HCT116 (cell line): Measurements from ENCODE around the gene LCE7A. TPM values are rescaled to one million over a fixed set of nuclear protein-coding genes. Genes with fewer than 3 reads are reported as not detected.

ENCODE experiments used
- ATAC-seq: fragments of 200-7000 bp; cut with Tn5 transposase; 2 replicates; pipeline ENCODE4 v1.9.1; 2020; ENCODE audit warnings: mild to moderate bottlenecking, moderate library complexity
- Bru-seq: library from RNA; stranded (reverse); fragments of 400-500 nt; gene quantifications from one replicate; lab custom pipeline; 2021; lab: Mats Ljungman, UMichigan
- BruChase-seq, 2 experiments: library from RNA; stranded (reverse); fragments of 400-500 nt; gene quantifications; one replicate each; lab custom pipeline; 2021; lab: Mats Ljungman, UMichigan
- BruUV-seq: library from RNA; stranded (reverse); fragments of 400-500 nt; replicated peaks from 2 replicates; lab custom pipeline; 2021; lab: Mats Ljungman, UMichigan
- CTCF ChIA-PET: fragments of 300-600 bp; sonication (Branson Sonifier 250); formaldehyde crosslinking; loops from one replicate; lab custom pipeline; 2021; ENCODE audit warnings: antibody characterized with exemption; lab: Charles Lee
- POLR2A ChIA-PET: fragments of 300-600, 350-600 bp; sonication (Branson Sonifier 250); formaldehyde crosslinking; loops from one replicate; lab custom pipeline; 2021; ENCODE audit warnings: antibody characterized with exemption; lab: Charles Lee
- RAD21 ChIA-PET, 2 experiments: fragments of 300-600 bp; sonication (Branson Sonifier 250); formaldehyde crosslinking; loops; one replicate each; lab custom pipeline; 2023; ENCODE audit warnings: low total read pairs in 2 of 2; ENCODE audit not compliant: uncharacterized antibody in 2 of 2, unreplicated experiment in 2 of 2, low non-redundant PET in 1 of 2; lab: Charles Lee
- DNase-seq: peaks from one replicate; pipeline ENCODE4 v3.0.0-alpha.2; 2010; ENCODE audit warnings: low read depth, low spot score
- H2AFZ ChIP-seq: fragments of 200-600 bp; shearing (Covaris generic), sonication (generic); 2 replicates; pipeline ENCODE4 v1.6.1; 2017; ENCODE audit warnings: low read depth, mixed run types, mixed read lengths, antibody characterized with exemption, low read length; ENCODE audit not compliant: poor library complexity, severe bottlenecking
- H3K27ac ChIP-seq: 2 replicates; pipeline ENCODE4 v1.5.1; 2012; ENCODE audit warnings: low read depth, low read length
- H3K27me3 ChIP-seq: fragments of 200-600 bp; sonication (generic); 2 replicates; pipeline ENCODE4 v1.6.1; 2016; ENCODE audit warnings: mixed run types, low read length, mixed read lengths; ENCODE audit not compliant: insufficient read depth
- H3K36me3 ChIP-seq, 2 experiments: fragments of 200-500 bp in 1 of 2; fragments of 200-600 bp in 1 of 2; sonication (Bioruptor generic) in 1 of 2; sonication (generic) in 1 of 2; 2 replicates each; pipeline versions ENCODE4 v1.5.1 to v1.6.1; 2014 to 2016; ENCODE audit warnings: low read length in 2 of 2, inconsistent platforms in 1 of 2, mixed read lengths in 1 of 2, mixed run types in 1 of 2; ENCODE audit not compliant: insufficient read depth in 2 of 2, control insufficient read depth in 1 of 2
- H3K4me1 ChIP-seq, 2 experiments: fragments of 200-600 bp in 1 of 2; sonication (generic) in 1 of 2; 2 replicates each; pipeline versions ENCODE4 v1.5.1 to v1.6.1; 2012 to 2017; ENCODE audit warnings: low read length in 2 of 2, inconsistent platforms in 1 of 2, mild to moderate bottlenecking in 1 of 2, mixed read lengths in 1 of 2, mixed run types in 1 of 2, moderate library complexity in 1 of 2; ENCODE audit not compliant: insufficient read depth in 2 of 2, control insufficient read depth in 1 of 2
- H3K4me2 ChIP-seq: fragments of 200-600 bp; sonication (generic); 2 replicates; pipeline ENCODE4 v1.6.1; 2017; ENCODE audit warnings: mixed run types, low read length, mixed read lengths
- H3K4me3 ChIP-seq, 2 experiments: fragments of 200-600 bp in 1 of 2; sonication (generic) in 1 of 2; replicated peaks in 1 of 2; 2 replicates each; pipeline ENCODE4 v1.5.1; 2011 to 2016; ENCODE audit warnings: low read length in 2 of 2, control low read depth in 1 of 2, low read depth in 1 of 2, mild to moderate bottlenecking in 1 of 2, mixed read lengths in 1 of 2, mixed run types in 1 of 2
- H3K79me2 ChIP-seq: fragments of 200-600 bp; sonication (generic); 2 replicates; pipeline ENCODE4 v1.6.1; 2017; ENCODE audit warnings: mild to moderate bottlenecking, mixed run types, low read length, moderate library complexity, mixed read lengths; ENCODE audit not compliant: insufficient read depth
- H3K9ac ChIP-seq: fragments of 200-600 bp; sonication (generic); 2 replicates; pipeline ENCODE4 v1.6.1; 2016; ENCODE audit warnings: low read length, mixed read lengths
- H3K9me2 ChIP-seq: fragments of 200-600 bp; sonication (generic), shearing (Covaris generic); 2 replicates; pipeline ENCODE4 v1.6.1; 2017; ENCODE audit warnings: mixed run types, mild to moderate bottlenecking, moderate library complexity; ENCODE audit not compliant: insufficient read depth
- H3K9me3 ChIP-seq, 2 experiments: fragments of 200-500 bp in 1 of 2; fragments of 200-600 bp in 1 of 2; sonication (Bioruptor generic) in 1 of 2; sonication (generic) in 1 of 2; 2 replicates each; pipeline ENCODE4 v1.6.1; 2014 to 2017; ENCODE audit warnings: low read length in 2 of 2, mixed read lengths in 2 of 2, inconsistent platforms in 1 of 2, low read depth in 1 of 2, mild to moderate bottlenecking in 1 of 2, mixed run types in 1 of 2, moderate library complexity in 1 of 2; ENCODE audit not compliant: control insufficient read depth in 1 of 2, insufficient read depth in 1 of 2
- H4K20me1 ChIP-seq: fragments of 200-600 bp; sonication (generic), shearing (Covaris generic); 2 replicates; pipeline ENCODE4 v1.6.1; 2017; ENCODE audit warnings: mixed run types, mild to moderate bottlenecking, moderate library complexity; ENCODE audit not compliant: insufficient read depth
- CBX3 ChIP-seq: IDR thresholded peaks from 2 replicates; pipeline ENCODE4 v1.6.1; 2012; ENCODE audit warnings: low read depth
- CEBPB ChIP-seq: IDR thresholded peaks from 2 replicates; pipeline ENCODE4 v1.6.1; 2012; ENCODE audit warnings: low read depth
- CTCF ChIP-seq, 3 experiments: fragments of 200-600 bp in 1 of 3; sonication (generic) in 1 of 3; IDR thresholded peaks in 2 of 3; conservative IDR thresholded peaks in 1 of 3; 2 replicates each; pipeline ENCODE4 v1.5.1; 2012 to 2017; ENCODE audit warnings: low read depth in 2 of 3, low read length in 2 of 3, antibody characterized with exemption in 1 of 3, borderline replicate concordance in 1 of 3, control low read depth in 1 of 3, mild to moderate bottlenecking in 1 of 3, mixed read lengths in 1 of 3, mixed run types in 1 of 3, moderate library complexity in 1 of 3; ENCODE audit not compliant: insufficient read depth in 1 of 3
- EGR1 ChIP-seq: IDR thresholded peaks from 2 replicates; pipeline ENCODE4 v1.6.1; 2012; ENCODE audit warnings: low read depth
- ELF1 ChIP-seq: IDR thresholded peaks from 2 replicates; pipeline ENCODE4 v1.6.1; 2012; ENCODE audit warnings: low read depth, borderline replicate concordance
- EZH2 ChIP-seq: fragments of 200-600 bp; sonication (generic); IDR thresholded peaks from 2 replicates; pipeline ENCODE4 v1.6.1; 2017; ENCODE audit warnings: antibody characterized with exemption, mixed run types
- FOSL1 ChIP-seq: IDR thresholded peaks from 2 replicates; pipeline ENCODE4 v1.6.1; 2012; ENCODE audit warnings: low read depth
- JUND ChIP-seq: IDR thresholded peaks from 2 replicates; pipeline ENCODE4 v1.6.1; 2012
- POLR2AphosphoS5 ChIP-seq: IDR thresholded peaks from 2 replicates; pipeline ENCODE4 v1.6.1; 2011; ENCODE audit warnings: mild to moderate bottlenecking, low read depth, low read length, moderate library complexity
- REST ChIP-seq: IDR thresholded peaks from 2 replicates; pipeline ENCODE4 v1.6.1; 2012; ENCODE audit warnings: low read depth
- SIN3A ChIP-seq: IDR thresholded peaks from 2 replicates; pipeline ENCODE4 v1.6.1; 2012; ENCODE audit warnings: low read depth
- SP1 ChIP-seq: IDR thresholded peaks from 2 replicates; pipeline ENCODE4 v1.6.1; 2012; ENCODE audit warnings: low read depth
- TCF7L2 ChIP-seq: IDR thresholded peaks from 2 replicates; pipeline ENCODE4 v1.7.0; 2011; ENCODE audit warnings: borderline replicate concordance, inconsistent platforms; ENCODE audit not compliant: insufficient read depth, insufficient read length; ENCODE audit errors: extremely low read depth
- ZBTB33 ChIP-seq: IDR thresholded peaks from 2 replicates; pipeline ENCODE4 v1.6.1; 2011; ENCODE audit warnings: mild to moderate bottlenecking, low read length, moderate library complexity; ENCODE audit not compliant: insufficient replicate concordance; ENCODE audit errors: extremely low read depth
- ZFX ChIP-seq: fragments of 450-650 bp; IDR thresholded peaks from 2 replicates; pipeline ENCODE4 v1.6.1; 2017
- ZNF274 ChIP-seq: fragments of 200-500 bp; sonication (Bioruptor generic); IDR thresholded peaks from 2 replicates; pipeline ENCODE4 v1.6.1; 2014; ENCODE audit warnings: mild to moderate bottlenecking, low read depth, low read length, inconsistent platforms
- intact Hi-C: fragments of 100-400 bp; cut with micrococcal nuclease; formaldehyde crosslinking; loops from 2 replicates; pipeline ENCODE4 v1.10.0; 2022
- long read RNA-seq: library from polyadenylated mRNA; unstranded; transcript quantifications from one replicate; pipeline ENCODE4 v2.0.0, GENCODE V29; 2021; ENCODE audit not compliant: unreplicated experiment
- polyA plus RNA-seq: library from polyadenylated mRNA; unstranded; fragments of >200 nt; gene quantifications from 2 replicates; pipeline ENCODE4 v1.2.1, GENCODE V29; 2012; ENCODE audit warnings: missing spikeins
- total RNA-seq: library from RNA; stranded (reverse); gene quantifications from one replicate; pipeline ENCODE4 v1.2.1, GENCODE V29; 2021; ENCODE audit not compliant: unreplicated experiment
- TF ChIP-seq, protein P1 (sequence below): IDR thresholded peaks from 2 replicates; pipeline ENCODE4 v1.6.1; 2012
- TF ChIP-seq, protein P2 (sequence below): IDR thresholded peaks from 2 replicates; pipeline ENCODE4 v1.6.1; 2012

Gene LCE7A, protein sequence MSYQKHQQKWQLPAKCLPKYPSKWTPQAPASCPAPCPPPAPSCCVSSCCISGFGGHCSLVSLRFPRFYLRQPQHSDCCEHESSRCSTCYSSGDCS
- total RNA-seq = not detected
- polyA plus RNA-seq = not detected in 2 replicates
- Bru-seq, nascent RNA = not detected
- BruChase-seq, experiment 1, labeled RNA remaining after a 6-hour chase = not detected
- BruChase-seq, experiment 2, labeled RNA remaining after a 2-hour chase = not detected
- long read RNA-seq = 0 reads

- H3K36me3 ChIP-seq = no peaks in the 10 kb centered on the region
- intact Hi-C loops = no loop called here
- no peaks in the 10 kb centered on the region for H3K9me2 ChIP-seq
- no peak within 1 kb of the TSS for H3K4me3 ChIP-seq
- no peak within 1 kb of the TSS for H3K27ac ChIP-seq
- H3K4me1 ChIP-seq = no peaks in the 10 kb centered on the region
- BruUV-seq = no TSS peak
- H4K20me1 ChIP-seq = no peaks in the 10 kb centered on the region
- H2AFZ ChIP-seq = no peak within 1 kb of the TSS
- no peak within 1 kb of the TSS for H3K4me2 ChIP-seq
- POLR2A ChIA-PET = no interaction called here
- no peaks in the 10 kb centered on the region for H3K9me3 ChIP-seq
- CTCF ChIA-PET = no interaction called here
- RAD21 ChIA-PET = no interaction called here
- TF ChIP-seq JUND (no peak), SP1 (no peak), TCF7L2 (no peak), EGR1 (no peak), SIN3A (no peak), REST (no peak), CEBPB (no peak), ZNF274 (no peak), ZBTB33 (no peak), CTCF (IDR thresholded peaks at IDR 0.05 in 2 of 3, conservative IDR thresholded peaks at IDR 0.05 in 1 of 3; ENCODE audit: borderline replicate concordance in 1 of 3, insufficient read depth in 1 of 3, low read depth in 2 of 3, low read length in 2 of 3) (no peak), EZH2 (no peak), POLR2AphosphoS5 (no peak), ZFX (no peak), FOSL1 (no peak), ELF1 (no peak), CBX3 (no peak)
- TF ChIP-seq, protein P1, sequence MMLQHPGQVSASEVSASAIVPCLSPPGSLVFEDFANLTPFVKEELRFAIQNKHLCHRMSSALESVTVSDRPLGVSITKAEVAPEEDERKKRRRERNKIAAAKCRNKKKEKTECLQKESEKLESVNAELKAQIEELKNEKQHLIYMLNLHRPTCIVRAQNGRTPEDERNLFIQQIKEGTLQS = no peak
- TF ChIP-seq, protein P2, sequence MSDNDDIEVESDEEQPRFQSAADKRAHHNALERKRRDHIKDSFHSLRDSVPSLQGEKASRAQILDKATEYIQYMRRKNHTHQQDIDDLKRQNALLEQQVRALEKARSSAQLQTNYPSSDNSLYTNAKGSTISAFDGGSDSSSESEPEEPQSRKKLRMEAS = no peak
- peaks cover 17% of the 10 kb centered on the region; the same call in 1 of the 2 replicates for H3K27me3 ChIP-seq
- no peak within 1 kb of the TSS for H3K9ac ChIP-seq
- no peaks in the 10 kb centered on the region for H3K79me2 ChIP-seq
- ATAC-seq = no peak
- no peak for DNase-seq
Observed at GRCh38 chr1:152859696-152860095, at the start of gene LCE7A. Gene LCE7A (plus strand): TSS chr1:152859996. CDS start chr1:152860698, 702 bp downstream.
